DND-41 (cell line): Measurements from ENCODE around the gene OGFRL1.

ENCODE experiments used
- ATAC-seq: fragments of 200-7000 bp; cut with Tn5 transposase; 3 replicates; pipeline ENCODE4 v1.9.1; 2021; ENCODE audit warnings: low read depth; ENCODE audit not compliant: insufficient read depth
- DNase-seq: peaks from one replicate; pipeline ENCODE4 v3.0.0-alpha.2; 2020
- H2AFZ ChIP-seq: 2 replicates; pipeline ENCODE4 v1.6.0; 2012; ENCODE audit warnings: low read depth, low read length
- H3K27ac ChIP-seq: 2 replicates; pipeline ENCODE4 v1.5.1; 2012; ENCODE audit warnings: low read length, inconsistent platforms
- H3K27me3 ChIP-seq: fragments of 200-600 bp; sonication (generic); 2 replicates; pipeline ENCODE4 v1.6.0; 2012; ENCODE audit warnings: low read length, mild to moderate bottlenecking, inconsistent platforms; ENCODE audit not compliant: insufficient read depth, poor library complexity
- H3K36me3 ChIP-seq: 2 replicates; pipeline ENCODE4 v1.5.1; 2012; ENCODE audit warnings: low read length, inconsistent platforms; ENCODE audit not compliant: insufficient read depth
- H3K4me1 ChIP-seq: 2 replicates; pipeline ENCODE4 v1.5.1; 2012; ENCODE audit warnings: mild to moderate bottlenecking, low read length; ENCODE audit not compliant: insufficient read depth
- H3K4me2 ChIP-seq: 2 replicates; pipeline ENCODE4 v1.6.0; 2012; ENCODE audit warnings: mild to moderate bottlenecking, moderate library complexity, low read length, inconsistent platforms; ENCODE audit not compliant: insufficient read depth
- H3K4me3 ChIP-seq, 2 experiments: fragments of 200-600 bp in 1 of 2; shearing (Covaris generic) in 1 of 2; 2 replicates each; pipeline ENCODE4 v1.5.1; 2012 to 2016; ENCODE audit warnings: inconsistent platforms in 2 of 2, low read length in 2 of 2, mild to moderate bottlenecking in 2 of 2, low read depth in 1 of 2, moderate library complexity in 1 of 2
- H3K79me2 ChIP-seq: 2 replicates; pipeline ENCODE4 v1.6.0; 2012; ENCODE audit warnings: low read length, inconsistent platforms; ENCODE audit not compliant: insufficient read depth
- H3K9ac ChIP-seq: 2 replicates; pipeline ENCODE4 v1.6.0; 2012; ENCODE audit warnings: low read depth, mild to moderate bottlenecking, inconsistent platforms, low read length, moderate library complexity
- H3K9me3 ChIP-seq: 2 replicates; pipeline ENCODE4 v1.5.1; 2012; ENCODE audit warnings: low read length, moderate library complexity, mild to moderate bottlenecking, inconsistent platforms; ENCODE audit not compliant: insufficient read depth, severe bottlenecking
- H4K20me1 ChIP-seq: 2 replicates; pipeline ENCODE4 v1.6.0; 2012; ENCODE audit warnings: low read length; ENCODE audit not compliant: insufficient read depth
- CTCF ChIP-seq: IDR thresholded peaks from 2 replicates; pipeline ENCODE4 v1.5.1; 2012; ENCODE audit warnings: borderline replicate concordance, low read length, moderate library complexity, mild to moderate bottlenecking; ENCODE audit not compliant: poor library complexity, severe bottlenecking; ENCODE audit errors: extremely low read depth
- EZH2 ChIP-seq: IDR thresholded peaks from 3 replicates; pipeline ENCODE4 v1.6.1; 2012; ENCODE audit warnings: borderline replicate concordance, low read depth, mild to moderate bottlenecking, moderate library complexity, low read length, inconsistent platforms; ENCODE audit not compliant: severe bottlenecking

Gene OGFRL1

GRCh38 chr6:71246596-71246995 is 42.0 kb upstream of the OGFRL1 start:
- Histone ChIP-seq H3K36me3 (no peaks in the 10 kb centered on the region), H3K27me3 (no peaks in the 10 kb centered on the region), H3K4me3 (no peak overlapping the region), H2AFZ (no peak overlapping the region), H3K27ac (no peak overlapping the region), H3K4me2 (no peak overlapping the region), H3K9me3 (no peaks in the 10 kb centered on the region), H3K79me2 (no peaks in the 10 kb centered on the region), H4K20me1 (no peaks in the 10 kb centered on the region), H3K9ac (no peak overlapping the region), H3K4me1 (no peaks in the 10 kb centered on the region)
- TF ChIP-seq CTCF = no peak
- no peak for TF ChIP-seq EZH2
- DNase-seq = no peak
- no peak for ATAC-seq

GRCh38 chr6:71248306-71248765 is 40.3 kb upstream of the OGFRL1 start:
- Histone ChIP-seq H2AFZ (no peak overlapping the region), H3K36me3 (no peaks in the 10 kb centered on the region), H3K4me1 (no peaks in the 10 kb centered on the region), H3K27ac (no peak overlapping the region), H4K20me1 (no peaks in the 10 kb centered on the region), H3K9ac (no peak overlapping the region), H3K4me2 (no peak overlapping the region), H3K79me2 (no peaks in the 10 kb centered on the region), H3K27me3 (no peaks in the 10 kb centered on the region), H3K9me3 (no peaks in the 10 kb centered on the region), H3K4me3 (no peak overlapping the region)
- TF ChIP-seq CTCF = no peak
- no peak for TF ChIP-seq EZH2
- ATAC-seq (no peak), DNase-seq (no peak)

GRCh38 chr6:71248878-71249544 is 39.6 kb upstream of the OGFRL1 start:
- no peaks in the 10 kb centered on the region for H3K27me3 ChIP-seq
- no peak overlapping the region for H3K9ac ChIP-seq
- no peaks in the 10 kb centered on the region for H3K36me3 ChIP-seq
- H3K79me2 ChIP-seq = no peaks in the 10 kb centered on the region
- ATAC-seq = no peak
- H3K27ac ChIP-seq = no peak overlapping the region
- H3K4me2 ChIP-seq = no peak overlapping the region
- H2AFZ ChIP-seq = no peak overlapping the region
- no peak overlapping the region for H3K4me3 ChIP-seq
- no peaks in the 10 kb centered on the region for H3K9me3 ChIP-seq
- DNase-seq = no peak
- no peaks in the 10 kb centered on the region for H3K4me1 ChIP-seq
- no peaks in the 10 kb centered on the region for H4K20me1 ChIP-seq
- no peak for TF ChIP-seq EZH2
- no peak for TF ChIP-seq CTCF
